Hepatocyte (in vitro differentiated cells): Measurements from ENCODE around the gene GALNT18. TPM values are rescaled to one million over a fixed set of nuclear protein-coding genes. Genes with fewer than 3 reads are reported as not detected.

Experiments
- DNase-seq: peaks from one replicate; pipeline ENCODE4 v3.0.0-alpha.2; 2016; ENCODE audit warnings: low spot score
- H2AFZ ChIP-seq: fragments of 200-600 bp; sonication (generic); 2 replicates; pipeline ENCODE4 v1.6.0; 2016; ENCODE audit warnings: antibody characterized with exemption, mild to moderate bottlenecking
- H3K27ac ChIP-seq: fragments of 200-600 bp; sonication (generic); 2 replicates; pipeline ENCODE4 v1.5.1; 2016; ENCODE audit warnings: mild to moderate bottlenecking
- H3K27me3 ChIP-seq: fragments of 200-600 bp; sonication (generic); 2 replicates; pipeline ENCODE4 v1.6.1; 2016
- H3K36me3 ChIP-seq: fragments of 200-600 bp; sonication (generic); replicated peaks from 2 replicates; pipeline ENCODE4 v1.5.1; 2016; ENCODE audit warnings: low read depth; ENCODE audit not compliant: insufficient read depth
- H3K4me1 ChIP-seq: fragments of 200-600 bp; sonication (generic); 2 replicates; pipeline ENCODE4 v1.5.1; 2016; ENCODE audit warnings: mild to moderate bottlenecking, moderate library complexity; ENCODE audit not compliant: insufficient read depth
- H3K4me2 ChIP-seq: fragments of 200-600 bp; sonication (generic); 2 replicates; pipeline ENCODE4 v1.6.0; 2016
- H3K4me3 ChIP-seq: fragments of 200-600 bp; sonication (generic); 2 replicates; pipeline ENCODE4 v1.5.1; 2016; ENCODE audit warnings: mild to moderate bottlenecking
- H3K79me2 ChIP-seq: fragments of 200-600 bp; sonication (generic); 2 replicates; pipeline ENCODE4 v1.6.0; 2017; ENCODE audit warnings: mild to moderate bottlenecking
- H3K9me2 ChIP-seq: fragments of 200-600 bp; sonication (generic); replicated peaks from 2 replicates; pipeline ENCODE4 v1.6.0; 2017; ENCODE audit warnings: mild to moderate bottlenecking; ENCODE audit not compliant: insufficient read depth
- H3K9me3 ChIP-seq: fragments of 200-600 bp; sonication (generic); 2 replicates; pipeline ENCODE4 v1.5.1; 2016; ENCODE audit warnings: low read depth, mild to moderate bottlenecking
- H4K20me1 ChIP-seq: fragments of 200-600 bp; sonication (generic); 2 replicates; pipeline ENCODE4 v1.6.0; 2016; ENCODE audit warnings: mild to moderate bottlenecking; ENCODE audit not compliant: insufficient read depth, poor library complexity, severe bottlenecking
- EZH2 ChIP-seq: fragments of 200-600 bp; sonication (generic); IDR thresholded peaks from 2 replicates; pipeline ENCODE4 v1.6.1; 2016; ENCODE audit warnings: antibody characterized with exemption, mild to moderate bottlenecking, borderline replicate concordance
- EZH2phosphoT487 ChIP-seq: fragments of 200-600 bp; sonication (generic); IDR thresholded peaks from one replicate; pipeline ENCODE4 v1.6.1; 2018; ENCODE audit warnings: antibody characterized with exemption, mild to moderate bottlenecking, low read depth, moderate library complexity; ENCODE audit not compliant: unreplicated experiment, severe bottlenecking
- WGBS: methylation state at CpG from one replicate; pipeline ENCODE4 v1.1.6; 2016; ENCODE audit warnings: low lambda C conversion rate; ENCODE audit errors: missing lambda C conversion rate; 5-methylcytosine and 5-hydroxymethylcytosine counted together
- polyA plus RNA-seq: library from polyadenylated mRNA; unstranded; fragments of >200 nt; fragmentation: Nextera tagmentation; extraction: Ambion mirVana; gene quantifications from 2 replicates; pipeline ENCODE4 v1.2.1, GENCODE V29; 2016
- total RNA-seq: library from RNA; depleted of rRNA; stranded (reverse); fragments of >200 nt; gene quantifications from 2 replicates; pipeline ENCODE4 v1.2.3, GENCODE V29; 2014
- TF ChIP-seq, protein P1 (sequence below): fragments of 200-600 bp; sonication (generic); IDR thresholded peaks from 2 replicates; pipeline ENCODE4 v1.5.1; 2016; ENCODE audit warnings: antibody characterized with exemption, mild to moderate bottlenecking; ENCODE audit not compliant: poor library complexity

Gene GALNT18
- total and polyA plus RNA-seq, 2 experiments from 2014 or later: 11.6 to 22.4 TPM

- no peaks in the 10 kb centered on the region for H3K36me3 ChIP-seq
- no peak overlapping the region for H2AFZ ChIP-seq
- no peaks in the 10 kb centered on the region for H3K9me2 ChIP-seq
- TF ChIP-seq EZH2phosphoT487: no peak
- TF ChIP-seq, protein P1, sequence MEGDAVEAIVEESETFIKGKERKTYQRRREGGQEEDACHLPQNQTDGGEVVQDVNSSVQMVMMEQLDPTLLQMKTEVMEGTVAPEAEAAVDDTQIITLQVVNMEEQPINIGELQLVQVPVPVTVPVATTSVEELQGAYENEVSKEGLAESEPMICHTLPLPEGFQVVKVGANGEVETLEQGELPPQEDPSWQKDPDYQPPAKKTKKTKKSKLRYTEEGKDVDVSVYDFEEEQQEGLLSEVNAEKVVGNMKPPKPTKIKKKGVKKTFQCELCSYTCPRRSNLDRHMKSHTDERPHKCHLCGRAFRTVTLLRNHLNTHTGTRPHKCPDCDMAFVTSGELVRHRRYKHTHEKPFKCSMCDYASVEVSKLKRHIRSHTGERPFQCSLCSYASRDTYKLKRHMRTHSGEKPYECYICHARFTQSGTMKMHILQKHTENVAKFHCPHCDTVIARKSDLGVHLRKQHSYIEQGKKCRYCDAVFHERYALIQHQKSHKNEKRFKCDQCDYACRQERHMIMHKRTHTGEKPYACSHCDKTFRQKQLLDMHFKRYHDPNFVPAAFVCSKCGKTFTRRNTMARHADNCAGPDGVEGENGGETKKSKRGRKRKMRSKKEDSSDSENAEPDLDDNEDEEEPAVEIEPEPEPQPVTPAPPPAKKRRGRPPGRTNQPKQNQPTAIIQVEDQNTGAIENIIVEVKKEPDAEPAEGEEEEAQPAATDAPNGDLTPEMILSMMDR: no peak
- H3K4me2 ChIP-seq: no peak overlapping the region
- no peak overlapping the region for H3K4me3 ChIP-seq
- H3K9me3 ChIP-seq: no peaks in the 10 kb centered on the region
- no peaks in the 10 kb centered on the region for H3K79me2 ChIP-seq
- 81% methylated on average over 8 of the region's 8 CpGs for WGBS
- no peaks in the 10 kb centered on the region for H4K20me1 ChIP-seq
- no peak overlapping the region for H3K27ac ChIP-seq
- H3K4me1 ChIP-seq: no peaks in the 10 kb centered on the region
- DNase-seq: no peak
- H3K27me3 ChIP-seq: no peaks in the 10 kb centered on the region
Observed at GRCh38 chr11:11629368-11629767, 7.6 kb upstream of the GALNT18 start.

- no peak overlapping the region for H3K27ac ChIP-seq
- WGBS: 75% methylated on average over 4 of the region's 4 CpGs
- no peaks in the 10 kb centered on the region for H3K9me2 ChIP-seq
- no peaks in the 10 kb centered on the region for H3K79me2 ChIP-seq
- H3K4me3 ChIP-seq: no peak overlapping the region
- no peaks in the 10 kb centered on the region for H4K20me1 ChIP-seq
- no peaks in the 10 kb centered on the region for H3K36me3 ChIP-seq
- no peak overlapping the region for H2AFZ ChIP-seq
- TF ChIP-seq EZH2phosphoT487: no peak
- TF ChIP-seq, protein P1: no peak
- H3K4me1 ChIP-seq: no peaks in the 10 kb centered on the region
- H3K27me3 ChIP-seq: no peaks in the 10 kb centered on the region
- no peak overlapping the region for H3K4me2 ChIP-seq
- no peaks in the 10 kb centered on the region for H3K9me3 ChIP-seq
- DNase-seq: no peak
Observed at GRCh38 chr11:11628651-11629050, 6.8 kb upstream of the GALNT18 start.

DNA sequence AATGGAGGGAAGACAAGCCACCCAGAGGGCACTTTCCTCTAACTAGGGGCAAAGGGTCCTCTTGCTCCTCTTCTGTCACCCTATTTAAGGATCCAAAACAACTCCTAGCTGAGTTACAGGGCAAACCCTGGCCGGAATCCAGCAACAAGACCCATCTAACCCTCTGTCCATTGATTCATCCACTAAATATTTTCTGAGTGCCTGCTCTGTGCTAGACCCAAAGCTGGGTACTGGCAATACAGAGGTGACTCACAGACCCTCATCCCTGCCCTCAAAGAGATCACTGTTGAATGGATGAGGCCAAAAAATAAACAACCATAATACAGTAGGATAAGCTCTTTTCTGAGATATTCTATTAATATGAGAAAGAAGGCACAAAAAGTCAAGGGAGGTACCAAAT, 4.3 kb upstream of the GALNT18 start:
- Histone ChIP-seq H2AFZ (no peak overlapping the region), H3K4me1 (peaks cover 3% of the 10 kb centered on the region), H3K4me2 (no peak overlapping the region), H3K9me3 (no peaks in the 10 kb centered on the region), H3K27ac (no peak overlapping the region), H3K36me3 (no peaks in the 10 kb centered on the region), H3K4me3 (no peak overlapping the region), H3K9me2 (no peaks in the 10 kb centered on the region), H3K79me2 (no peaks in the 10 kb centered on the region), H3K27me3 (no peaks in the 10 kb centered on the region), H4K20me1 (no peaks in the 10 kb centered on the region)
- DNase-seq: no peak
- 85% methylated on average over 1 of the region's 1 CpG for WGBS
- TF ChIP-seq, protein P1: no peak
- TF ChIP-seq EZH2phosphoT487: no peak
- TF ChIP-seq EZH2: no peak

DNA sequence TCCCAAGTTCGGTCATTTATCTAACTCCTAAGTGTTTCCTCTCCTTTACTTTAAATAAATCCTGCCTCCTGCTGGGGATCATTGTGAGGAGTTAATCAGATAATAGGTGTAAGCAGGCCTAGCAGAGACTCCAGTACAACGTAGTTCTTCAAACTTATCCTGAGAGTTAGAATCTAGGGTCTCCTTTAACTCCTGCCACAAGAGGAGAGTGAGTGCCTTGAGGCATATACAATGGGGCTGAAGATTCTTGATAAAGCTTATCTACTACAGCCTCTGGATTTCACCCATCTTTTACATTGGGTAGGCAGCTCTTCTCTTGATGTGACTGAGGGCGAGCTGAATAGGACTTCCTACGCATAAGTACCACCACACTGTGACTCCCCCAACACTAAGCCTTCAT, 3.1 kb upstream of the GALNT18 start:
- WGBS: 82% methylated on average over 4 of the region's 4 CpGs
- Histone ChIP-seq H3K4me3 (no peak overlapping the region), H3K9me3 (no peaks in the 10 kb centered on the region), H3K79me2 (no peaks in the 10 kb centered on the region), H3K4me1 (peaks cover 9% of the 10 kb centered on the region), H3K4me2 (no peak overlapping the region), H3K27me3 (peaks cover 6% of the 10 kb centered on the region), H3K27ac (no peak overlapping the region), H3K36me3 (no peaks in the 10 kb centered on the region), H3K9me2 (no peaks in the 10 kb centered on the region), H2AFZ (no peak overlapping the region), H4K20me1 (no peaks in the 10 kb centered on the region)
- DNase-seq: no peak
- no peak for TF ChIP-seq EZH2phosphoT487
- TF ChIP-seq, protein P1: no peak
- TF ChIP-seq EZH2: no peak
